Left ventricle myocardium inferior (tissue), 1 donor: ENCODE measurements around the gene MS4A7. TPM values are rescaled to one million over a fixed set of nuclear protein-coding genes. Genes with fewer than 3 reads are reported as not detected.

Experiments
- DNase-seq: peaks from one replicate; pipeline ENCODE4 v3.0.0-alpha.2; 2020
- H3K27ac ChIP-seq: fragments of 200-600 bp; replicated peaks from 2 replicates; pipeline ENCODE4 v1.8.0; 2021
- H3K27me3 ChIP-seq: fragments of 200-600 bp; 2 replicates; pipeline ENCODE4 v1.8.0; 2021; ENCODE audit warnings: low read depth
- H3K36me3 ChIP-seq: fragments of 200-600 bp; 2 replicates; pipeline ENCODE4 v1.8.0; 2021
- H3K4me1 ChIP-seq: fragments of 200-600 bp; 2 replicates; pipeline ENCODE4 v1.8.0; 2021
- H3K4me3 ChIP-seq: fragments of 200-600 bp; 2 replicates; pipeline ENCODE4 v1.8.0; 2021; ENCODE audit warnings: mild to moderate bottlenecking, moderate library complexity
- H3K9me3 ChIP-seq: fragments of 200-600 bp; replicated peaks from 2 replicates; pipeline ENCODE4 v1.8.0; 2021
- CTCF ChIP-seq: fragments of 200-600 bp; IDR thresholded peaks from 2 replicates; pipeline ENCODE4 v1.8.0; 2021; ENCODE audit warnings: antibody characterized with exemption, mild to moderate bottlenecking, borderline replicate concordance
- intact Hi-C: fragments of 100-400 bp; cut with micrococcal nuclease; formaldehyde crosslinking; loops from one replicate; pipeline ENCODE4 v1.11.0; 2022
- total RNA-seq: library from RNA; stranded (reverse); fragmentation: NEBNext Ultra II Directional; extraction: Animal tissue kit (Norgen Biotek cat#: 25700); gene quantifications from one replicate; pipeline ENCODE4 v1.2.1, GENCODE V29; 2021
- donor health status: DM: no; HTN: yes; CAD: no; lungs with severe emphysema.

MS4A7 gene
- total RNA-seq, 1 donor from 2014 or later = 13.1 TPM

GRCh38 chr11:60393016-60393415 lies 14.7 kb downstream of the MS4A7 start:
- no peak for DNase-seq
- Histone ChIP-seq H3K9me3 (no peaks in the 10 kb centered on the region), H3K36me3 (no peaks in the 10 kb centered on the region), H3K27me3 (peaks cover under 1% of the 10 kb centered on the region), H3K27ac (no peak overlapping the region), H3K4me3 (no peak overlapping the region), H3K4me1 (no peaks in the 10 kb centered on the region)
- no peak for TF ChIP-seq CTCF
- intact Hi-C loops = no loop called here

GRCh38 chr11:60394666-60395380 lies 16.5 kb downstream of the MS4A7 start:
- no peak for DNase-seq
- no peaks in the 10 kb centered on the region for H3K36me3 ChIP-seq
- no peak for TF ChIP-seq CTCF
- intact Hi-C loops = no loop called here
- H3K4me1 ChIP-seq = no peaks in the 10 kb centered on the region
- no peaks in the 10 kb centered on the region for H3K9me3 ChIP-seq
- no peak overlapping the region for H3K4me3 ChIP-seq
- no peaks in the 10 kb centered on the region for H3K27me3 ChIP-seq
- H3K27ac ChIP-seq = no peak overlapping the region

GRCh38 chr11:60396382-60396781 lies 18.1 kb downstream of the MS4A7 start, which contains the start of gene MS4A14:
Gene MS4A14, plus strand, starts transcription at chr11:60396459. Its CDS starts 120 bp downstream, at chr11:60396579.
- no peak within 1 kb of the TSS for H3K27ac ChIP-seq

GRCh38 chr11:60396799-60397198 lies 18.5 kb downstream of the MS4A7 start:
- H3K36me3 ChIP-seq = no peaks in the 10 kb centered on the region
- intact Hi-C loops = no loop called here
- DNase-seq = no peak
- H3K4me1 ChIP-seq = no peaks in the 10 kb centered on the region
- no peak for TF ChIP-seq CTCF
- no peaks in the 10 kb centered on the region for H3K27me3 ChIP-seq
- no peak overlapping the region for H3K27ac ChIP-seq
- H3K4me3 ChIP-seq = no peak overlapping the region
- H3K9me3 ChIP-seq = no peaks in the 10 kb centered on the region

More at GRCh38 chr11:60396382-60396781, 18.1 kb downstream of the MS4A7 start, which contains the start of gene MS4A14:
- H3K27me3 ChIP-seq = no peaks in the 10 kb centered on the region
- no peaks in the 10 kb centered on the region for H3K9me3 ChIP-seq
- no peaks in the 10 kb centered on the region for H3K4me1 ChIP-seq
- no peak for TF ChIP-seq CTCF
- intact Hi-C loops = no loop called here
- H3K4me3 ChIP-seq = no peak within 1 kb of the TSS
- H3K36me3 ChIP-seq = no peaks in the 10 kb centered on the region
- DNase-seq = no peak

- H3K36me3 ChIP-seq = no peaks in the 10 kb centered on the region
- DNase-seq = no peak
- H3K27ac ChIP-seq = no peak overlapping the region
- H3K4me1 ChIP-seq = no peaks in the 10 kb centered on the region
- H3K27me3 ChIP-seq = no peaks in the 10 kb centered on the region
- no peak overlapping the region for H3K4me3 ChIP-seq
- intact Hi-C loops = no loop called here
- no peak for TF ChIP-seq CTCF
- peaks cover 21% of the 10 kb centered on the region for H3K9me3 ChIP-seq
Measured at GRCh38 chr11:60420015-60420414, 41.7 kb downstream of the MS4A7 start.
